COLO668 (cell line): ENCODE results near the gene STT3B.
"Not testable (repeated sequence)": the region's sequence is repeated elsewhere in the genome, so short reads cannot be mapped to it uniquely, and the experiment has no call there.

ENCODE experiments used
- DNase-seq: peaks from one replicate; lab custom pipeline; 2025; ENCODE audit not compliant: unreplicated experiment; lab: John Stamatoyannopoulos, UW

STT3B gene

GRCh38 chr3:31532587-31533168, at the start of gene STT3B:
STT3B (plus strand) TSS chr3:31532925; CDS start chr3:31532999, 74 bp downstream.
- DNase-seq = peak; percentile 85

- DNase-seq = no peak
Measured at GRCh38 chr3:31483776-31484175, 48.9 kb upstream of the STT3B start.

- DNase-seq = no peak
Measured at GRCh38 chr3:31485196-31485595, 47.5 kb upstream of the STT3B start.

GRCh38 chr3:31486865-31487533, 45.7 kb upstream of the STT3B start:
- DNase-seq = no peak

- no peak for DNase-seq
Measured at GRCh38 chr3:31488475-31489017, 44.2 kb upstream of the STT3B start.

- no peak for DNase-seq
Measured at GRCh38 chr3:31490502-31490901, 42.2 kb upstream of the STT3B start.

GRCh38 chr3:31491660-31492059, 41.1 kb upstream of the STT3B start:
- no peak for DNase-seq

- no peak for DNase-seq
Measured at GRCh38 chr3:31493149-31493548, 39.6 kb upstream of the STT3B start.

- no peak for DNase-seq
Measured at GRCh38 chr3:31495971-31496665, 36.6 kb upstream of the STT3B start.

GRCh38 chr3:31498791-31499190, 33.9 kb upstream of the STT3B start:
- DNase-seq = no peak

GRCh38 chr3:31499281-31499680, 33.4 kb upstream of the STT3B start:
- DNase-seq = no peak

GRCh38 chr3:31502803-31503221, 29.9 kb upstream of the STT3B start:
- DNase-seq = no peak

- no peak for DNase-seq
Measured at GRCh38 chr3:31503456-31503855, 29.3 kb upstream of the STT3B start.

- DNase-seq = no peak
Measured at GRCh38 chr3:31504230-31504629, 28.5 kb upstream of the STT3B start.

GRCh38 chr3:31505371-31506048, 27.2 kb upstream of the STT3B start:
- no peak for DNase-seq

- DNase-seq = not testable (repeated sequence)
Measured at GRCh38 chr3:31506515-31506914, 26.2 kb upstream of the STT3B start.

GRCh38 chr3:31508452-31509146, 24.1 kb upstream of the STT3B start:
- no peak for DNase-seq

GRCh38 chr3:31509147-31509728, 23.5 kb upstream of the STT3B start:
- no peak for DNase-seq

- no peak for DNase-seq
Measured at GRCh38 chr3:31514570-31514969, 18.2 kb upstream of the STT3B start.

GRCh38 chr3:31515486-31516284, 17.0 kb upstream of the STT3B start:
- DNase-seq = no peak
